DMS53 treated with DMSO at 0.1 percent for 48 hours (cell line): Measurements from ENCODE around the gene USP28.
"Not testable (repeated sequence)": the region's sequence is repeated elsewhere in the genome, so short reads cannot be mapped to it uniquely, and the experiment has no call there.

ENCODE experiments used
- DNase-seq: peaks from one replicate; lab custom pipeline; 2025; ENCODE audit not compliant: unreplicated experiment; lab: John Stamatoyannopoulos, UW

USP28 gene

GRCh38 chr11:113838005-113838404 is 37.4 kb downstream of the USP28 start:
- no peak for DNase-seq

DNA sequence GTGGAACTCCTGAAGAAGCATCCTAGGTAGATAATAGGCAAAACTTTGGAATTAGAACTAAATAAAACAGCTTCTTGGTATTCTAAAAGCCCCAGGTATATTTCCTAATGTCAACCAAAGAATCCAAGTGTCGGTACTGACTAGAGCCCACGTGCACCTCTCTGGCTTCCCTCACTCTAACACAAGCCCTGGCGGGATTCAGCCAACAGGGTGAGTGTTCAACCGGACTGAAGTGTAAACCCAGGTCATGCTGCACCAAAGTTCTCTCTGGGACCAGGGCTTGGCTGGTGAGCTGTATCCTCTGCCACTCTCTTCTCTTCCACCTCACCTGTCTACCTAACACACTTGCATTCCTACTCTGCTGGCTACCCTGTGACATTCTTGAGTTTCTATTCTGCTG is 40.1 kb downstream of the USP28 start:
- DNase-seq: no peak

DNA sequence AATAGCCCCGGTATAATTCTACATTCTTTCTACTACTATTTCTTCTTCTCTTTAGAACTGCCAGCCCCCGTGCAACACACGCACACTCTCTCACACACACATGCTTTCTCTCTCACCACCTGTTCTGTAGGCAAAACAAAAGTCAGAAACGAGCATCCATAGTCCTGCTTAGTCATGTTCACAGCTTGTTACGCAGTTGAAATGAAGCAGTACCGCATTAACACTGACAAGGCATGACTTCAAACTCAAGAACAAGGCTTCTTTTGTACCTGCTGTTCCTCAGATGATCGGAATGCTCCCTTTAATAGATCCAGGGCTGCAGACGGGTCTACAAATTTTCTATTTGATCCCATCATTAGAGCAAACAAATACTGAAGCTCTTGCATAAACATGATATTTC is 42.2 kb downstream of the USP28 start:
- no peak for DNase-seq

DNA sequence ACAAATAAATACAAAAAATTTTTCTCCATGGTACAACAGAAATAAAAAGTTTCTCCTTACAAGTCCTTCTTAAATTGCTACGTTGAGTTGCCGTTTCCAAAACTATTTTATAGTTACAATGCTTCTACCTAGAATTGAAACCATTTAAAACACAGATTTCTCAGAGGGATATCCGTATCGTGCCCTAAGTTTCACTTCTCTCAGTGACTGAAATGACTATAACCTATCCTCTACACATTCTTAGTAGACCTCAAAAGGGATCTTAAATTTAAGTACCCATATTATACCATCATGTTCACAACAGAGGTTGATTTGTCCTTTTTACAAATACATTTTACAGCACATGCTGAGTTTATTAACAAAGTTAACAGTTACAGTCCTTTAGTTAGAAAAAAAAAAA is 44.1 kb downstream of the USP28 start:
- DNase-seq: no peak

- DNase-seq: no peak
These were observed 45.6 kb downstream of the USP28 start for GRCh38 chr11:113829751-113830150.

DNA sequence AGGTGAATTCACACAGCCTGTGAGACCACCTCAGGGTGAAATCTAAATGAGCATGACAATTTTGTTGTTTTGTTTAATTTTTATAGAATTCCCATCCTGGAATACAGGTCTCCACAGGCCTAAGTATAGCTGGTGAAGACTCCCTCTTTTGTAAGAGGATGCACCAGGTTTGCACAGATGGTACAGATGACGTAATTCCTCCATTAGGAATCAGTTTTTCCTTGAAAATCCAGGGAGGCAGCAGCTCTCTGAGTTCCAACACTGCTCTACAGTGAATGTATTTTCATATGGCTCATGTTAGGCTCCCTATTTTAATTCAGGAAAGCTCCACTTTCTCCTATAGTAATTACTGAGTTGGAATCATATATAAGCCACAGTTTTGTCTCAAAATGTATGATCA is 47.2 kb downstream of the USP28 start:
- DNase-seq: no peak

- no peak for DNase-seq
These were observed 47.9 kb downstream of the USP28 start for GRCh38 chr11:113827477-113827876.

- DNase-seq: no peak
These were observed 56.9 kb downstream of the USP28 start for GRCh38 chr11:113818426-113818825.

DNA sequence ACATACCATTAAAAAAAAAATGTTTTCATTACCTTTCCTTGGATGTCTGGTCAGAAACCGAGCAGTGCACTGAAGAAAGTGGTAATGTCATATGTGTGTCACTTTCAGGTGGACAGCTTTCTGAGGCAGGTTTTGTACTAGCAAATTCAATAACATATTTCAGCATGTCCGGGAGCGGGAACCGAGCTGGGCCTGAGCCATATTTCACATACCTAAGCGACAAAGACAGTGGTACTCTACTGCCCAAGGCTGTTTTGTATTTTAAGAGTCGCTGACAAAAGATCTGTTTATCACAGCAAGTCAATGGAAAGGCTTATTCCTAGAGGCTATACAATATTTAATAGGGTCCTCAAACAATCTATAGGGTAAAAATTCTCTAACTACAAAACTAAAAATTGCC is 57.7 kb downstream of the USP28 start:
- no peak for DNase-seq

DNA sequence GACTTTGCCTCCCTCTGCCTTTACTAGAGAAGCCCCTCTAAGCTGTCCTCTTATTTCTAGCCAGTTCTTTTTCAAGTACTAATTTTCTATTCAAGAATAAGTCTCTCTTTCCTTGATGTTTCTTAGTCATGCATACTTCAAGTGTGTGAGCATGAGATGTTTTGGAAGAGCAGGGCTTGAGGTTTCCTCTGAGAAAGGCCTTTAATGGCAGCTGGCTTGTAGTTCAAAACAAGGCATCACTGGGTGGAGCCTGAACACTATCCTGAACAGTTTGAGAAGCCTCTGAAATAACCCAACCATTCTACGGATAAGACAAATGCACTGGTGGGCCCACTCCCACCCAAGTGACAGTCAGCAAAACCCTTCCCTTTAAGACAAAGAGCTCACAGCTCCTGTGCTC is 58.2 kb downstream of the USP28 start:
- DNase-seq: no peak

- DNase-seq: no peak
These were observed 61.2 kb downstream of the USP28 start for GRCh38 chr11:113814181-113814580.

DNA sequence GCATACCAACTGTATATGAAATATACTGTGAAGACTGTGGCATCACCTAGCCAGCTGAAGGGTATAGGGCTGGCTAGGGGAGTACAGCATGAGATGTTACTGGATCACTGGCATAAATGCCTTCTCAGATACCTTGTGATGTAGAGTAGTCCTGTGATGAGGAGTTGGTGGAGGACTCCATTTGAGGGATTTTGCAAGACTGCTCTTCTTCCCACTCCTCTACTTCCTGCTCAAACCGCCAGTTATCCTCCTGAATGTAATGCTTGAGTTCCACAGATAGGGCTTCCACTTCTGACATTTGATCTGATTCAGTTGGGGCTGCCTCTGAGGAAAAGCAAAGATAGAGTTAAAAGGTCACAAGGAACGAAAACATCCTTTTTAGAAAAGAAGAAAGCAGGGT is 66.4 kb downstream of the USP28 start:
- no peak for DNase-seq

DNA sequence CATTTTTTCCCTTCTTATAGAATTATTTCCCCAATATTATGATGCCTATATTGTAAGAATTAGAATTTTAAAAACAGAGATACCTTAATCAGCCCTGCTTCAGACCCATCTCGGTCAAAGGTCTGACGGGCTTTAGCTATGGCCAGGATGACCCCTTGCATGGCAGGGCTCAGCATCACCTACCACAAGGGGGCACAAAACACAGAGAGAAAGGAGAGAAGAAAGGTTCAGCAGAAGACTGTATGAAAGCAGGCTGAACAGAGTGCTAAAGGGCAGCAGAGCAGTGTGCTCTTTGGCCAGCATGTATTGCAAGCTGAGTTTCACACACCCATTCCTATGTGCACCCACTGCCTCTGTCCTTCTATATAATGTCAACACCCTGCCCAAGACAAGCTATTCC is 69.0 kb downstream of the USP28 start:
- DNase-seq: peak; percentile 19

DNA sequence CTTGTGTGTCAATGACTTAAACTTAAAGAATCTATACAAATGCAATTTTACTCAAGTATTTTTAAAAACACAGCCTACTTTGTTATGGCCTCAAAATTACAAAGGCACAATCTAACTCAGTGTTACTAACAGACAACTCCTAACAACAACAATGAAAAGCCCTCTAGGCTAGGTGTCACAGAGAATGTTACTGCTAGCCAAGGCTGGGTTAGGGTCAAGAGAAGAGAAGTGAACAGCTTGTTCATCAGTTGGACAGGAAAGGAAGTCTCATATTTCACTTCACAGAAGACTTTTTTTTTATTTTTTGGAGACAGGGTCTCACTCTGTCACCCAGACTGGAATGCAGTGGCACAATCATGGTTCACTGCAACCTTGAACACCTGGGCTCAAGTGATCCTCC is 69.7 kb downstream of the USP28 start:
- no peak for DNase-seq

DNA sequence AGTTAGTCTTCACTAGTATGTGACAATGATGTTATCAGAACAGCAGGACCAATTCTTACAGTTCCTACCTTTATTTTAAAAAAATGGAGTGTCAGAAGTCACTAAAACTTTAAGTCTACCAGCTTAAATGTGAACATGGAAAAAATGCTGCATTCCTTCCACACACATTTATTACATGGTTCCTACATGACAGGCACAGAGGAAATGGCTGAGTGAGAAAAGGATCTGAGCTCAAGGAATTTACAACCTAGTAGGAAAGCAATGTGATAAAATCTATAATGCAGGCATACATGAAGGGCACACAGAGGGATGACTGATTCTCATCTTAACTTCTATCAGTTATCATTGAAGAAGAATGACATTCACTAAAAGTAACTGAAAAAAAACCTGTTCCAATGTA is 72.8 kb downstream of the USP28 start:
- DNase-seq: no peak

DNA sequence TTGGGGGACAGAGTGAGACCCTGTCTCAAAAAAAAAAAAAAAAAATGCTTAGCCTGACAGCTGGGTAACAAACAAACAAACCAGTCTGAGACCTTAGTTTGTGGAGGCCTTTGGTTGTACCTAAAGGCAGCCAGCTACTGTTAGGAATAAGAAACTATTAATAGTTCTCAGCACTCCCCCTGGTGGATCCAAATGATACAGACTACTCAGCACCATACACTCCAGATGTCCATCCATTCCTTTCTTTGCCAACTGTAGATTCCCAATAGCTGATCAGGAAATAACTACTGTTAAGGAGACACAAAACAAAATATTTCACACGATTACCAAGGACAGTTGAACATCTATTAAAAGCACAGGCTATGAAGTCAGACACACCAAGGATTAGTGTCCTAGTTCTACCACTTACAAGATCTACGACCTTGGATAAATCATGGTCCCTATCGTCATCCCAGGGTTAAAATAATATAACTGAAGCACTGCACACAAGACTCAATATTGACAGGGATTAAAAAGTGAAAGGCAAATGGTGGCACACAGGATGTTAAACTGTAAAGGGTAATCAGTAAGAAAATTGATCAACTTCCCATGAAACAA is 78.6 kb downstream of the USP28 start:
- DNase-seq: peak; percentile 21

DNA sequence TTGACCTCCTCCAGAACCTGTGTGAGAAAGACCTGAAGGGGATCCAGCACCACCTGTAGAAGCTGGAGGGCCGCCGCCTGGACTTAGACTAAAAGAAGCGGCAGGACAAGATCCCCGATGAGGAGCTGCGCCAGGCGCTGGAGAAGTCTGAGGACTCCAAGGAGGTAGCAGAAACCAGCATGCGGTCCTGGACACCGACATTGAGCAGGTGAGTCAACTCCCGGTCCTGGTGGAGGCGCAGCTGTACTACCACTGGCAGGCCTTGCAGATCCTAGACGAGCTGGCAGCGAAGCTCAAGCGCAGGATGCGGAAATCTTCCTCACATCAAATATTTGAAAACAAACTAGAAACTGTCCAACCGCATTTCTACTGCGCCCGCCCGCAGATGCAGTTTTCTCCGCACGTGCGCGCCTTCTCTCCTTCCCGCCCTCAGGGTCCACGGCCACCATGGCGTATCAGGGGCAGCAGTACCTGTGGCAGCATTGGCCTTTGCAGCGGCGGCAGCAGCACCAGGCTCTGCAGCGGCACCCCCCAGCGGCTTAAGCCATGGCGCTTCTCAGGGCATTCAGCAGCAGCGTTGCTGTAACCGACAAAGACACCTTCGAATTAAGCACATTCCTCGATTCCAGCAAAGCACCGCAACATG is 85.6 kb downstream of the USP28 start:
- no peak for DNase-seq

DNA sequence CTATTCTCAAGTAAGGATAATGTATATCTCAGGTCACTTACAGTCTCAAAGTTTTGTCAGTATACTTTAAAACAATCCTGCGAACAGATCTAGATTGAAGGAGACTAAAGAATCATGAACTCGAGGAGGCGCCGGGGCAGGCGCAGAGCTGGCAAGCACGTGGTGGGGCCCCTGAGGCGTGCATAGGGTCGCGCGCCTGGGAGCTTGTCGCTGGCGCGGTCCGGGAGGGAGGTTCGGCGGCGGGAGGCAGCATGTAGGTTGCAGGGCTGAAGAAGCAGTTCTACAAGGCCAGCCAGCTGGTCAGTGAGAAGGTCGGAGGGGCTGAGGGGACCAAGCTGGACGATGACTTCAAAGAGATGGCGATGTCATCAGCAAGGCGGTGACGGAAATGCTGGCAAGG is 86.4 kb downstream of the USP28 start:
- DNase-seq: not testable (repeated sequence)

DNA sequence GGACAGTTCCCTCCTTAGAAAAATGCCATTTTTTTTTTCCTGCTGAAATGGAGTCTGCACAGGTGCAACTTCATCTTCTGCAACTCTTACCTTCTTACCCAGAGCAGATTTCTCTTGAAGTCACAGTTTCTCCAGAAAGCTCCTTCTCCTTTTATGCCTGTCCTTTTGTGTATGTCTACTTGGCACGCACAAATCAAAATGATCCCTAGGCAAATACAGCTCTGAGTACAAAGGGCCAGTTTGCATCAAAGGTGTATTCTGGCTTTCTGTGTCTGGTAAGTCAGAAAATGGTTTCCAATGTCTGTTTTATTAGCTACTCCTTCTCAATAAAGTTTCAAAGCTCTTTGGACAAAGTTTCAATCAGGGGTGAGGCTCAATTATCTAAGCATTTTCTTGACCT is 93.2 kb downstream of the USP28 start:
- no peak for DNase-seq

DNA sequence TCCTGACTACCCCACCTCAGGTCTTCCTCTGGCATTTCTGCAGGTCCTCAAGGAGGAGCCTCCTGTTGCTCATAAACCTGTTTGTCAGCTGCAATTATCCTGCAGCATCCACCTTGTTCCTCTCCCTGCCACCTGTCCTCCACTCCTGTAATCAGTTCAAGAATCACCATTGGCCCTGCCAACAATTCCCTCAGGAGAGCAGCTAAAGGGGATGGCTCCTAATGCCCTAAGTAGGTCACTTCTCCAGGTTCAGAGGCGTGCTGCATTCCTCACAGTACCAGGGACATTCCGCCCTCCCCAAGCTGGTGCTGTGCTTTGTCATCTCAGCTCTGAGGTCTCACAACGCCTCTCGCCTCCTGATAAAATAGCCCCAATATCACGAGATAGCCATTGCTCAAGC is 93.7 kb downstream of the USP28 start:
- no peak for DNase-seq

DNA sequence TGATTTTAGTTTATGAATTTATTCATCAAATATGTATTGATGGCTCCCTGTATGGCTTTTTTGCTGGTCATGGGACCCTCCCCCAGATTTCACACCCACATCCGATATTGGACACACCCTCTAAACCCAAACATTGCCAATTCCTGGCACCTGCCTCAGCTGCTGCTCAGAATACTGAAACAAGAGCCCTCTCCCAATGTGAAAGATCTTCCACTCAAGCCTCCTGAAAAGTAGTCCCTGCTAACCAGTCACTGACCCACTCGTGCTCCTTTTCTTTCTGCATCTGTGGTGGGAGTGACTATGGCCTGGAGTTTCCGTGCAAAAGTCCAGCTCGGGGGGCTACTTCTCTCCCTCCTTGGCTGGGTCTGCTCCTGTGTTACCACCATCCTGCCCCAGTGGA is 95.9 kb downstream of the USP28 start, which contains the start of gene CLDN25:
TSS of gene CLDN25 (plus strand) at position 301 of the 400 bp plus-strand sequence. CDS start at position 301, 0 bp downstream.
- no peak for DNase-seq

- no peak for DNase-seq
These were observed 97.1 kb downstream of the USP28 start for GRCh38 chr11:113778111-113778910.
